Activated CD4-positive, CD25-positive, alpha-beta regulatory T cell treated with anti-CD3 and anti-CD28 coated beads, Interleukin-2, amount 50 U/mL, for 16 hours (primary cell): ENCODE measurements around the gene CCT5.

Experiments used
- DNase-seq: peaks from one replicate; pipeline ENCODE4 v3.0.0-alpha.2; 2020; ENCODE audit warnings: low read depth, low spot score

CCT5 gene

GRCh38 chr5:10249948-10250805 lies at the start of gene CCT5:
TSS of gene CCT5 (plus strand) at chr5:10250280. CDS start at chr5:10250341, 61 bp downstream.
- peak; percentile 87 for DNase-seq

GRCh38 chr5:10201223-10201868 lies 48.7 kb upstream of the CCT5 start:
- no peak for DNase-seq

GRCh38 chr5:10202089-10202910 lies 47.8 kb upstream of the CCT5 start:
- DNase-seq: no peak

- no peak for DNase-seq
Observed at GRCh38 chr5:10209004-10209403, 41.1 kb upstream of the CCT5 start.

GRCh38 chr5:10213316-10213715 lies 36.8 kb upstream of the CCT5 start:
- DNase-seq: no peak

GRCh38 chr5:10214041-10214440 lies 36.0 kb upstream of the CCT5 start:
- no peak for DNase-seq

GRCh38 chr5:10215366-10215765 lies 34.7 kb upstream of the CCT5 start:
- no peak for DNase-seq

- DNase-seq: no peak
Observed at GRCh38 chr5:10216107-10216506, 34.0 kb upstream of the CCT5 start.

- no peak for DNase-seq
Observed at GRCh38 chr5:10218658-10219057, 31.4 kb upstream of the CCT5 start.

GRCh38 chr5:10219068-10219467 lies 31.0 kb upstream of the CCT5 start:
- no peak for DNase-seq

- DNase-seq: no peak
Observed at GRCh38 chr5:10220248-10220647, 29.8 kb upstream of the CCT5 start.

- no peak for DNase-seq
Observed at GRCh38 chr5:10222326-10222725, 27.8 kb upstream of the CCT5 start.

- DNase-seq: no peak
Observed at GRCh38 chr5:10227379-10227778, 22.7 kb upstream of the CCT5 start.

- DNase-seq: no peak
Observed at GRCh38 chr5:10228288-10228687, 21.8 kb upstream of the CCT5 start.

GRCh38 chr5:10229306-10230048 lies 20.6 kb upstream of the CCT5 start:
- DNase-seq: no peak

- DNase-seq: no peak
Observed at GRCh38 chr5:10232386-10232785, 17.7 kb upstream of the CCT5 start.

GRCh38 chr5:10233011-10233410 lies 17.1 kb upstream of the CCT5 start:
- DNase-seq: no peak

- no peak for DNase-seq
Observed at GRCh38 chr5:10233505-10233904, 16.6 kb upstream of the CCT5 start.

GRCh38 chr5:10235350-10235749 lies 14.7 kb upstream of the CCT5 start:
- DNase-seq: no peak

- DNase-seq: no peak
Observed at GRCh38 chr5:10243660-10244240, 6.3 kb upstream of the CCT5 start.

GRCh38 chr5:10244342-10244944 lies 5.6 kb upstream of the CCT5 start:
- no peak for DNase-seq
